ENCODE data around the gene RAB6C. TPM values are rescaled to one million over a fixed set of nuclear protein-coding genes. Genes with fewer than 3 reads are reported as not detected.
"Not testable (repeated sequence)": the region's sequence is repeated elsewhere in the genome, so short reads cannot be mapped to it uniquely, and the experiment has no call there.

The RAB6C gene
- total and polyA plus RNA-seq, 2 donors from 2014 or later: 0.17 to 0.19 TPM

DNA sequence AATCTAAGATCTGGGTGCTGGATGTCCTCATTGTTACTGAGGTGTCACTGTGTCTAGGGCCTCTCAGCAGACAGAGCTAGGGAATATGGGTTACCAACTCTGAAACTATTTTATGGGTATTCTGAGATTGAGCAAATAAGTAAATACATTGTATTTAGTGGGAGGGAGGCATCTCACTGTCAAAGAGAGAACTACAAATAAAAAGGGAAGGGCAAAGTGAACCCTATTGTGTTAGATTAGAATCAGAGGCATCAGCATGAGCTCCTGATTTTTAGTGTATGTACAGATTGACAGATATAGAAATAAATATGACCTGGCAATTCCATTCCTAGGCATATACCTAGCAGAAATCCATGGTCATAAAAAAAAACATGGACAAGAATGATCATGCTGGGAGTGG lies 33.9 kb upstream of the RAB6C start:
- Histone ChIP-seq H3K9ac (ENCODE audit: low read length in 3 of 3) (no peak overlapping the region), H3K27ac (ENCODE audit: low read depth in 2 of 2, low read length in 2 of 2) (no peak overlapping the region), H3K4me3 (ENCODE audit: low read length in 3 of 3) (no peak overlapping the region), H3K36me3 (ENCODE audit: control insufficient read depth in 2 of 3, insufficient read depth in 3 of 3, low read length in 3 of 3) (no peaks in the 10 kb centered on the region), H3K4me1 (ENCODE audit: control insufficient read depth in 2 of 3, insufficient read depth in 2 of 3, low read depth in 1 of 3, low read length in 3 of 3) (no peaks in the 10 kb centered on the region), H3K27me3 (ENCODE audit: control insufficient read depth, insufficient read depth, low read length) (no peaks in the 10 kb centered on the region), H3K9me3 (ENCODE audit: control insufficient read depth in 2 of 3, insufficient read depth in 1 of 3, low read length in 3 of 3) (no peaks in the 10 kb centered on the region)
- DNase-seq: no peak
- TF ChIP-seq, protein P1, sequence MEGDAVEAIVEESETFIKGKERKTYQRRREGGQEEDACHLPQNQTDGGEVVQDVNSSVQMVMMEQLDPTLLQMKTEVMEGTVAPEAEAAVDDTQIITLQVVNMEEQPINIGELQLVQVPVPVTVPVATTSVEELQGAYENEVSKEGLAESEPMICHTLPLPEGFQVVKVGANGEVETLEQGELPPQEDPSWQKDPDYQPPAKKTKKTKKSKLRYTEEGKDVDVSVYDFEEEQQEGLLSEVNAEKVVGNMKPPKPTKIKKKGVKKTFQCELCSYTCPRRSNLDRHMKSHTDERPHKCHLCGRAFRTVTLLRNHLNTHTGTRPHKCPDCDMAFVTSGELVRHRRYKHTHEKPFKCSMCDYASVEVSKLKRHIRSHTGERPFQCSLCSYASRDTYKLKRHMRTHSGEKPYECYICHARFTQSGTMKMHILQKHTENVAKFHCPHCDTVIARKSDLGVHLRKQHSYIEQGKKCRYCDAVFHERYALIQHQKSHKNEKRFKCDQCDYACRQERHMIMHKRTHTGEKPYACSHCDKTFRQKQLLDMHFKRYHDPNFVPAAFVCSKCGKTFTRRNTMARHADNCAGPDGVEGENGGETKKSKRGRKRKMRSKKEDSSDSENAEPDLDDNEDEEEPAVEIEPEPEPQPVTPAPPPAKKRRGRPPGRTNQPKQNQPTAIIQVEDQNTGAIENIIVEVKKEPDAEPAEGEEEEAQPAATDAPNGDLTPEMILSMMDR (IDR thresholded peaks at IDR 0.05; ENCODE audit: borderline replicate concordance, extremely low read depth, insufficient read depth): no peak
- intact Hi-C loops (cut with DNase I): no loop called here
- no peak for FAIRE-seq

DNA sequence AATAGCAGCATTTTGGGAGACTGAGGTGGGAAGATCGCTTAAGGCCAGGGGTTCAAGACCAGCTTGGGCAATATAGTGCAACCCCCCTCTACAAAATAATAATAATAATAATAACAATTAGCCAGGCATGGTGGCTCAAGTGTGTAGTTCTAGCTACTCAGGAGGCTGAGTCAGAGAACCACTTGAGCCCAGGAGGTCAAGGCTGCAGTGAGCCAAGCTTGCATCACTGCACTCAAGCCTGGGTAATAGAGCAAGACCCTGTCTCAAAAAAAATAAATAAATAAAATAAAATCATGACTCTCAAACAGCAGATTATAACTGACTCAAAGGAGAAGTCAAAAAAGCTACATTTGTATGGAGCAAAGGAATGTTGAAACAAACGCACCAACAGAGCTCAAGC lies 31.8 kb upstream of the RAB6C start:
- intact Hi-C loops (cut with DNase I); H3K27ac ChIP-seq (ENCODE audit: low read depth in 2 of 2, low read length in 2 of 2); H3K4me1 ChIP-seq (ENCODE audit: control insufficient read depth in 2 of 3, insufficient read depth in 2 of 3, low read depth in 1 of 3, low read length in 3 of 3); H3K9ac ChIP-seq (ENCODE audit: low read length in 3 of 3); H3K9me3 ChIP-seq (ENCODE audit: control insufficient read depth in 2 of 3, insufficient read depth in 1 of 3, low read length in 3 of 3); H3K27me3 ChIP-seq (ENCODE audit: control insufficient read depth, insufficient read depth, low read length); DNase-seq; H3K36me3 ChIP-seq (ENCODE audit: control insufficient read depth in 2 of 3, insufficient read depth in 3 of 3, low read length in 3 of 3); FAIRE-seq; H3K4me3 ChIP-seq (ENCODE audit: low read length in 3 of 3): not testable (repeated sequence)

DNA sequence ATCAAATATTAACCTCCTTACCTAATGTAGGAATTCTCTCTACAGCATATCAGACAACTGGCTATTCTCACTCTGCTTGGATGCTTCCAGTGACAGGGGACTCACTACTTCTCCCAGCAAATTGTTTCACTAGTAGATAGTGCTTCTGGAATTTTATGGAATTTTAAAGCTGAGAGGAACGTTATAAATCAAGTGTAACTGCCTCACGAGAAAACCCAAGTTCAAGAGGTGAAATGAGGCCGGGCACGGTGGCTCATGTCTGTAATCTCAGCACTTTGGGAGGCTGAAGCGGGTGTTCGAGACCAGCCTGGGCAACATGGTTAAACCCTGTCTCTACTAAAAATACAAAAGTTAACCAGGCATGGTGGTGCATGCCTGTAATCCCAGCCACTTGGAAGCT lies 23.3 kb upstream of the RAB6C start:
- H3K36me3 ChIP-seq (ENCODE audit: control insufficient read depth in 2 of 3, insufficient read depth in 3 of 3, low read length in 3 of 3); DNase-seq; H3K27me3 ChIP-seq (ENCODE audit: control insufficient read depth, insufficient read depth, low read length); H3K4me1 ChIP-seq (ENCODE audit: control insufficient read depth in 2 of 3, insufficient read depth in 2 of 3, low read depth in 1 of 3, low read length in 3 of 3); FAIRE-seq; H3K4me3 ChIP-seq (ENCODE audit: low read length in 3 of 3); H3K9ac ChIP-seq (ENCODE audit: low read length in 3 of 3); H3K27ac ChIP-seq (ENCODE audit: low read depth in 2 of 2, low read length in 2 of 2); H3K9me3 ChIP-seq (ENCODE audit: control insufficient read depth in 2 of 3, insufficient read depth in 1 of 3, low read length in 3 of 3); intact Hi-C loops (cut with DNase I): not testable (repeated sequence)

DNA sequence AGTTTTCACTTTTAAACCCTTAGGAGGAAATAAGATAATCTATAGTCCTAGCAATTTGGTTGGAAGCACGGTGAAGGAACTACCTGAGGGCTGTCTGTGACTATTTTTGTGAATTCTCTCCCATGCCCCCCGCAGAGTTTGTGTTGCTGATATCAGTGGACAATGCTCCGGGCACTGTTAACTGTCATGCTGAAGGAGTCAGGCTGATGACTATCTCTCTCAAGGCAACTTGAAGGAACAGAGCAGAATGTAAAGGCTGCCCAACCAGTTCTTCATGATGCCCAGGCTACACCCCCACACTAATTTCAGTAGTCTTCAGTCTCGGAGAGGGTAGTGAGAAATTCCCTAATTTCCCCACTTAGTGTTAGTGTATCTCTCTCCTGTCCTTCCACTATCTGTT lies 21.6 kb upstream of the RAB6C start:
- no peak for DNase-seq
- H3K9ac ChIP-seq (ENCODE audit: low read length in 3 of 3): no peak overlapping the region
- H3K36me3 ChIP-seq (ENCODE audit: control insufficient read depth in 2 of 3, insufficient read depth in 3 of 3, low read length in 3 of 3): no peaks in the 10 kb centered on the region
- FAIRE-seq: no peak
- H3K9me3 ChIP-seq (ENCODE audit: control insufficient read depth in 2 of 3, insufficient read depth in 1 of 3, low read length in 3 of 3): no peaks in the 10 kb centered on the region
- no peaks in the 10 kb centered on the region for H3K4me1 ChIP-seq (ENCODE audit: control insufficient read depth in 2 of 3, insufficient read depth in 2 of 3, low read depth in 1 of 3, low read length in 3 of 3)
- H3K27ac ChIP-seq (ENCODE audit: low read depth in 2 of 2, low read length in 2 of 2): no peak overlapping the region
- no peak overlapping the region for H3K4me3 ChIP-seq (ENCODE audit: low read length in 3 of 3)
- intact Hi-C loops (cut with DNase I): no loop called here
- no peaks in the 10 kb centered on the region for H3K27me3 ChIP-seq (ENCODE audit: control insufficient read depth, insufficient read depth, low read length)
- TF ChIP-seq, protein P1 (IDR thresholded peaks at IDR 0.05; ENCODE audit: borderline replicate concordance, extremely low read depth, insufficient read depth): no peak

DNA sequence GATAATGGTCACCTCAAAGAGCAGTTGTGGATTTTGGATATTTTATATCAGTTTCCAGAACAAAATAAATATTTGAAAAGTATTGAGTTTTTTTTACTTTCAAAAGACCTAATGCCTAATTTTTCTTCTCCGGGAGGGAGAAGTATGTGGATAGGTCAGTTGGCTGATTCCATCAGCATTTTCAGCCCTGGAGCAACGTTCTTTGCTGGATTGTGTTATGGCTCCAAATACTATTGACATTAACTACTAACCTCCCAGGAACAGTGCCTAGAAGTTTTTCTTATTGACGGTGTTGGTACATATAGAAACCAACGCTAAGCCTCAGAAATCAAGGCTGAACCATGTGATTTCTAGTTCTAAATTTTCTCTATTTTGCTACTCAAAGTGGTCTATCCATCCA lies 20.7 kb upstream of the RAB6C start:
- H3K27ac ChIP-seq (ENCODE audit: low read depth in 2 of 2, low read length in 2 of 2); H3K36me3 ChIP-seq (ENCODE audit: control insufficient read depth in 2 of 3, insufficient read depth in 3 of 3, low read length in 3 of 3); DNase-seq; H3K27me3 ChIP-seq (ENCODE audit: control insufficient read depth, insufficient read depth, low read length); H3K4me1 ChIP-seq (ENCODE audit: control insufficient read depth in 2 of 3, insufficient read depth in 2 of 3, low read depth in 1 of 3, low read length in 3 of 3); intact Hi-C loops (cut with DNase I); H3K4me3 ChIP-seq (ENCODE audit: low read length in 3 of 3); FAIRE-seq; H3K9me3 ChIP-seq (ENCODE audit: control insufficient read depth in 2 of 3, insufficient read depth in 1 of 3, low read length in 3 of 3); H3K9ac ChIP-seq (ENCODE audit: low read length in 3 of 3): not testable (repeated sequence)

DNA sequence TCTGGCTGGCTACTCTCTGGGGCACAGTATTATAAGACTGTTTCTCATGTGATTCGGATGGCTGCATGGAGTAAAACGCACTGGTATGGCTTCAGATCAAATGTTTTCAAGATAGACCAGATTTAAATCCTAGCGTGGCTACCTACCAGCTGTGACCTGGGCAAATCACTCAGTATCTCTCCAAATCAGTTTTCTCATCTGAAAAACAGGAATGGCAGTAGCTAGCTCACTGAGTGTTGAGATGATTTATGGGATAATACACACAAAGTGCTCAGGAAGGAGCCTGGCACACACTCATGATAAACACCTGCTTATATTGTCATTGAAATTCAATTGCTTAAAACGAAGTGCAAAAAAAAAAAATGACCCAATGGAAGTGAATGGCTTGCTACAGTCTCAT lies 10.9 kb upstream of the RAB6C start:
- not testable (repeated sequence) for H3K9me3 ChIP-seq (ENCODE audit: control insufficient read depth in 2 of 3, insufficient read depth in 1 of 3, low read length in 3 of 3); FAIRE-seq

More for the DNA sequence above, 10.9 kb upstream of the RAB6C start:
- DNase-seq; H3K9ac ChIP-seq (ENCODE audit: low read length in 3 of 3); H3K4me3 ChIP-seq (ENCODE audit: low read length in 3 of 3); H3K27me3 ChIP-seq (ENCODE audit: control insufficient read depth, insufficient read depth, low read length); H3K36me3 ChIP-seq (ENCODE audit: control insufficient read depth in 2 of 3, insufficient read depth in 3 of 3, low read length in 3 of 3); H3K4me1 ChIP-seq (ENCODE audit: control insufficient read depth in 2 of 3, insufficient read depth in 2 of 3, low read depth in 1 of 3, low read length in 3 of 3); H3K27ac ChIP-seq (ENCODE audit: low read depth in 2 of 2, low read length in 2 of 2); intact Hi-C loops (cut with DNase I): not testable (repeated sequence)

All from kidney (tissue), 14 donors.